Ecto neural progenitor cell (in vitro differentiated cells): ENCODE results near the gene NIPA2.

Source experiments
- DNase-seq: peaks from one replicate; pipeline ENCODE4 v3.0.0-alpha.2; 2018; ENCODE audit warnings: low spot score

Gene NIPA2

DNA sequence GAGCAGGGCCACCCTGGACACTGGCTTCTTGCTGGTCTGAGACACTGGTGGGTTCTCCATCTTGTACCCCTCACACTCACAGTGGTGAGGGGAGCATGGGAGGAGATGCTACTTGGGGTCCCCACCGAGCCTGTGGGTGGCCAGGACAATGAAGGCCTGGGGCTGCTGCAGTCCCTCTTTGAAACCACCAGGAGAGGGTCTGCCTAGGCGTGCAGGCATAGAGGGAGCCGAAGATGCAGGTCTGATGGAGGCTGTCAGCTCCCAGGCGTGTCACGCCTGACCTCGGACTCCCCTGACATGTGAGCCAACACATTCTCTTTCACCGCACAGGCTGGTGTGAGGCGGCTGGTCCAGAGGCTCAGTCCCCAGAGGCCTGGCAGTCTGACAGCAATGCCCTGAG, 39.1 kb downstream of the NIPA2 start:
- no peak for DNase-seq

- no peak for DNase-seq
These were observed 39.6 kb downstream of the NIPA2 start for GRCh38 chr15:22878103-22878502.

- no peak for DNase-seq
These were observed 41.9 kb downstream of the NIPA2 start for GRCh38 chr15:22880068-22880980.

DNA sequence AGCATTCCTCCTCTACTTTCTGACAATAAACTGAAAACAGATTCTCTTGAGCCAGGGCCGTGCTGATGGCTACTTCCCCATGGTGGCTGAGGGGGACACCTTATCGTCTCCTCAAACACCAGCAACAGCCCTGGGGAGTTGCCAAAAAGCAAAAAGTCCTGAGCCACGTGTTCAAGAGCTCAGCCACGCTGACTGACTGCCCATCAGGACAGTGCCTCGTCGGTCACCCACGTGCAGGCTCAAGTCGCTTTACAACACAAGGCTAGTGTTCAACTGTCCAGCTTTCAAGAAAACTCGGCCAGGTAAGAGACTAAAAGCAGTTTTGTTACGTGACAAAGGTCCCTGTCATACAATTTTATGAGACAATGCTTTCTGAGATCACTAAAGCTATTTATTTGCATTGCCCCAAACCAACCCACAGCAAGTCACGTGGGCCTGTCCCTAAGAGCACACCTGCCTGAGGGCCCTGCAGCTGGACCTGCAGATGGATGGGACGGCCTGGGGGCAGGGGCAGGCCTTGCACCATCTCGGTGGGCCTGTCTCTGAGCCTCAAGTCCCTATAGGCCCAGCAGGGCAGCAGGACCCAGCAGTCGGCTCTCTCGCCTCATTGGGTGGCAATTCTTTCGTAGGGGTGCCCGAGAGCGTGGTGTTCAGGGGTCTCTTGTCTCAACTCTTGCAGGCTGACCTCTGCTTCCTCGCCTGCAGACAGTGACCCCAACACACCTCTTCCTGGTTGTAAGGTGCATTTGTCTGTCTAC, 42.7 kb downstream of the NIPA2 start:
- no peak for DNase-seq

DNA sequence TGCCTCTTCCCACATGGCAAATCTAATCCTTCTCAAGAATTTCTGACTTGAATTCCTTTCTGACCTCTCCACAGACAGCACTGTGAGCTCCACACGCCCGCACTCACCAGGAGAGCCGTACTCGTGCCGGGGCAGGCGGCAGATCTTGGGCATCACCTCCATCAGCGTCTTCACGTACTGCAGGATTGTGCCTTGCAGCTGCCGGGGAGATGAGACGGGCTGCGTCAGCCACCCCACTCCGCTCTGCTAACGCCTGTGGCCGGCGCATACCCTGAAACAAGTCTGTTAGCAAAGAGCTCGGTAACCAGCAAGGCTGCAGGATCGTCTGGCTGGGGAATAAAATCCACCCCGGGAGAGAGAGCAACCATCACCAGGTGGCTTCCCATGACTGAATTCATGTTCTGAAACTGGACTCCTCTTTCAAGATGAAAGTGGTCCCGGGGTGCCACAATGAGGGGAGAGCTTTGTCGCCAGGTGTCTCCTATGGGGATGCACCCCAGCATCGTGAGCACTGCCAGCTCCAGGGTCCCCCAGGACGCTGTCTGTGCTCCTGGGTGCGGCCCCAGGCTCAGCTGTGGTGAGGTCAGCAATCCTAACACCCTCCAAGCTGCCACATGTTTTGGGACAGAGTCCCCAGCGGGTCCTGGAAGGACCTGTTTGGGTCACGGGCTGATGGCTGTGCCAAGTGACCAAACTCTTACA, 43.4 kb downstream of the NIPA2 start:
- DNase-seq: no peak

GRCh38 chr15:22883196-22883595, 44.7 kb downstream of the NIPA2 start:
- DNase-seq: no peak

DNA sequence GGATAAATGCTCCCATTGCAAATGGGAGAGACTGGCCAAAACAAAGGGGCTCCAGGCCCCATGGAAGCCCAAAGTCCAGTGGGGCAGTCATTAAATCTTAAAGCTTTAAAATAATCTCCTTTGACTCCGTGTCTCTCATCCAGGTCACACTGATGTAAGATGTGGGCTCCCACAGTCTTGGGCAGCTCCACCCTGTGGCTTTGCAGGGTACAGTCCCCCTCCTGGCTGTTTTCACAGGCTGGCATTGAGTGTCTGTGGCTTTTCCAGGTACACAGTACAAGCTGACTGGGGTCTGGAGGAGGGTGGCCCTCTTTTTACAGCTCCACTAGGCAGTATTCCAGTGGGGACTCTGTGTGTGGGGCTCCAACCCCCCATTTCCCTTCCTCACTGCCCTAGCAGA, 45.9 kb downstream of the NIPA2 start:
- no peak for DNase-seq

GRCh38 chr15:22885120-22885519, 46.7 kb downstream of the NIPA2 start:
- DNase-seq: no peak

- DNase-seq: no peak
These were observed 48.9 kb downstream of the NIPA2 start for GRCh38 chr15:22887157-22887951.

DNA sequence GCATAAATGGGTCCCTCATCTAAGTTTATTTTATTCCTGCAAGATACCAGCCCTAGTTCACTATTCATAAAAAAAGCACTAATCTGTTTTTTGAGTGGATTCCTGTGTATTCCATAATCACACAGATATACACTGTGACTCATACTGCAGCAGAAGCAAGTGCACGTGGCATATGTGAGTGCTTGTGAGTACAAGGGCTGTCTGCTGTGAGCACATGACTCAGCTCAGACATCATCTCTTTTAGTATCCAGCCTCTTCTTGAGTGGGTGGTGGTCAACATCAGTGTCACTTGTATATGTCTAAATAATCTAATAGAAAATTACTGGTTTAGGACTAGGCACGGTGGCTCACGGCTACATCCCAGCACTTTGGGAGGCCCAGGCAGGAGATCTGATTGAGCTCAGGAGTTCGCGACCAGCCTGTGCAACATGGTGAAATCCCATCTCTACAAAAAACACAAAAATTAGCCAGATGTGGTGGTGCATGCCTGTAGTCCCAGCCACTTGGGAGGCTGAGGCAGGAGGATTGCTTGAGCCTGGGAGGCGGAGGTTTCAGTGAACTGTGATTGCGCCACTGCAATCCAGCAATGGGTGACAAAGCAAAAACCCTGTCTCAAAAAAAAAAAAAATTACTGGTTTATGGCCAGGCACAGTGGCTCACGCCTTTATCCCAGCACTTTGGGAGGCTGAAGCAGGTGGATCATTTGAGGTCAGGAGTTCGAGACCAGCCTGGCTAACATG, 49.8 kb downstream of the NIPA2 start:
- no peak for DNase-seq

- no peak for DNase-seq
These were observed 50.8 kb downstream of the NIPA2 start for GRCh38 chr15:22889146-22889818.

DNA sequence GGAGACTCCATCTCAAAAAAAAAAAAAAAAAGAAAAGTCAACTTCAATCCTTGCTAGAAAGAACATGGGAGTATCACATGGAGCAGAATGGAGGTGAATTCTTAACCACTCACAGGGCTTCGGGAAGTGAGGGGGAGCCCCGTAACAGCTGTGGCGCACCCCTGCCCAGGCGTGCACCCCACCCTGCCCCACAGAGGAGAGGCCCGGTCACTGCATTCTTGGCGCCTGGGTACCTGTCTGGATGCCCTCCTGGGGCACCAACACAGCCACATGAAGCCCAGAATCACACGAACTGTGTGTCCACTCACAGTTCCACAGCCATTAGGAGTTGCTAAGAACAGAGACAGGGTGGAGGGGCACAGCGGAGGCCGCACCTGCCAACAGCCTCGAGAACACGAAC, 51.8 kb downstream of the NIPA2 start:
- DNase-seq: no peak

- no peak for DNase-seq
These were observed 53.2 kb downstream of the NIPA2 start for GRCh38 chr15:22891426-22892210.

DNA sequence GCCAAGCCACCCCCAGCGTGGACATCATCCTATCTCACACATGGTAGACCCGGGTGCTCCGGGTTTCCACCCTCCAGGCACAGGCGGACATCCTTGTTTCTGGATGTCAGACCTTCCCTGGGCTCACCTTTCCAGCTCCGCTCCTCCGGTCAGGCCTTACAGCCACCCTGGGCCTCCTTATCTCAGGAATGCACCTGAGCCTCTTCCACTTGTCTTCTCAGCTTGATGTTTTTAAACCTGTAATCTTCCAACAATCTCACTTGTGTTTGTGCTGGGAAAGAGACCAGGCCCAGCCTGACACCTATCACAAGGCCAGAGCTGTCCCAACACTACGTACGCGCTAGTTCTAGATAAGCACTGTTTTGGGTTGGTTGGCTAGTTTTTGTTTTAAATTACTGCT, 53.9 kb downstream of the NIPA2 start:
- no peak for DNase-seq

GRCh38 chr15:22893081-22893480, 54.6 kb downstream of the NIPA2 start:
- no peak for DNase-seq

- no peak for DNase-seq
These were observed 55.4 kb downstream of the NIPA2 start for GRCh38 chr15:22893881-22894280.

GRCh38 chr15:22895465-22896190, 57.2 kb downstream of the NIPA2 start:
- DNase-seq: no peak

GRCh38 chr15:22902046-22902445, 63.6 kb downstream of the NIPA2 start:
- DNase-seq: no peak

DNA sequence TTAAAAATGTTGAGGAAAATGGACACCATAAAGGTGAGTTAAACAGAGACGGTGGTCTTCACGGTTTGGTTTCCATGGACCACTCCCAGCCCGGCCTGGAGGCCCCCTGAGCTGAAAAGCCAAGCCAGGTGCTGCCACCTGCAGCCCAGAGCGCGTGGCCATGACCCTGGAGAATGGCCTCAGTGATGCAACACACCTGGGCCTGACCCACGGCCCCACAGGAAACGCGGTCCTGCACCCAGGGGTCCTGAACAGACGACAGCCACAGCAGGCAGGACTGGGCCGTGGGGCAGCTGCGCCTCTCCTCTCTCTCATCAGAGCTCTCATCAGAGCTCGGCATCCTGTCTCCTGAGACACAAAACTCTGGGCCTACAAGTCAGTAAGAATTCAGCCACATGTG, 64.1 kb downstream of the NIPA2 start:
- no peak for DNase-seq
